Progenitor cell of endocrine pancreas (in vitro differentiated cells): ENCODE measurements around the gene MAPKAPK5. TPM values are rescaled to one million over a fixed set of nuclear protein-coding genes. Genes with fewer than 3 reads are reported as not detected.
A peak's percentile ranks its signal among the peaks of the same experiment; 100 is the strongest.

Experiments used
- DNase-seq: peaks from one replicate; pipeline ENCODE4 v3.0.0; 2021; ENCODE audit warnings: low spot score; ENCODE audit not compliant: unreplicated experiment
- H3K27ac Mint-ChIP-seq: 2 replicates; pipeline ENCODE4 v1.8.0; 2021; ENCODE audit warnings: mild to moderate bottlenecking, moderate library complexity, mixed read lengths
- H3K27me3 Mint-ChIP-seq: 2 replicates; pipeline ENCODE4 v1.8.0; 2021; ENCODE audit warnings: mixed read lengths
- H3K36me3 Mint-ChIP-seq: 2 replicates; pipeline ENCODE4 v1.8.0; 2022; ENCODE audit warnings: mixed read lengths; ENCODE audit not compliant: insufficient read depth
- H3K4me1 Mint-ChIP-seq: 2 replicates; pipeline ENCODE4 v1.8.0; 2021; ENCODE audit warnings: low read depth, mixed read lengths
- H3K4me3 Mint-ChIP-seq: 2 replicates; pipeline ENCODE4 v1.8.0; 2021; ENCODE audit warnings: low read depth, mild to moderate bottlenecking, moderate library complexity, mixed read lengths
- H3K9me3 Mint-ChIP-seq: 2 replicates; pipeline ENCODE4 v1.8.0; 2021; ENCODE audit warnings: low read depth, mixed read lengths
- long read RNA-seq: library from polyadenylated mRNA; unstranded; transcript quantifications from one replicate; pipeline ENCODE4 v2.0.0, GENCODE V29; 2020
- total RNA-seq: library from RNA; stranded (reverse); gene quantifications from 2 replicates; pipeline ENCODE4 v1.2.1, GENCODE V29; 2021
- TF ChIP-seq, protein P1 (sequence below): fragments of 200-600 bp; sonication (generic); IDR thresholded peaks from one replicate; pipeline ENCODE4 v1.5.0; 2021; ENCODE audit warnings: antibody characterized with exemption, mild to moderate bottlenecking; ENCODE audit not compliant: unreplicated experiment

Gene MAPKAPK5, protein sequence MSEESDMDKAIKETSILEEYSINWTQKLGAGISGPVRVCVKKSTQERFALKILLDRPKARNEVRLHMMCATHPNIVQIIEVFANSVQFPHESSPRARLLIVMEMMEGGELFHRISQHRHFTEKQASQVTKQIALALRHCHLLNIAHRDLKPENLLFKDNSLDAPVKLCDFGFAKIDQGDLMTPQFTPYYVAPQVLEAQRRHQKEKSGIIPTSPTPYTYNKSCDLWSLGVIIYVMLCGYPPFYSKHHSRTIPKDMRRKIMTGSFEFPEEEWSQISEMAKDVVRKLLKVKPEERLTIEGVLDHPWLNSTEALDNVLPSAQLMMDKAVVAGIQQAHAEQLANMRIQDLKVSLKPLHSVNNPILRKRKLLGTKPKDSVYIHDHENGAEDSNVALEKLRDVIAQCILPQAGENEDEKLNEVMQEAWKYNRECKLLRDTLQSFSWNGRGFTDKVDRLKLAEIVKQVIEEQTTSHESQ
- total RNA-seq: 71.5 and 78.7 TPM in 2 replicates
- long read RNA-seq, full-length matches to known transcripts: 2 of 5 reads
- long read RNA-seq, partial matches to known transcripts: 2 of 5 reads
- long read RNA-seq, other reads (novel, unspliced or antisense): 1 of 5 reads

DNA sequence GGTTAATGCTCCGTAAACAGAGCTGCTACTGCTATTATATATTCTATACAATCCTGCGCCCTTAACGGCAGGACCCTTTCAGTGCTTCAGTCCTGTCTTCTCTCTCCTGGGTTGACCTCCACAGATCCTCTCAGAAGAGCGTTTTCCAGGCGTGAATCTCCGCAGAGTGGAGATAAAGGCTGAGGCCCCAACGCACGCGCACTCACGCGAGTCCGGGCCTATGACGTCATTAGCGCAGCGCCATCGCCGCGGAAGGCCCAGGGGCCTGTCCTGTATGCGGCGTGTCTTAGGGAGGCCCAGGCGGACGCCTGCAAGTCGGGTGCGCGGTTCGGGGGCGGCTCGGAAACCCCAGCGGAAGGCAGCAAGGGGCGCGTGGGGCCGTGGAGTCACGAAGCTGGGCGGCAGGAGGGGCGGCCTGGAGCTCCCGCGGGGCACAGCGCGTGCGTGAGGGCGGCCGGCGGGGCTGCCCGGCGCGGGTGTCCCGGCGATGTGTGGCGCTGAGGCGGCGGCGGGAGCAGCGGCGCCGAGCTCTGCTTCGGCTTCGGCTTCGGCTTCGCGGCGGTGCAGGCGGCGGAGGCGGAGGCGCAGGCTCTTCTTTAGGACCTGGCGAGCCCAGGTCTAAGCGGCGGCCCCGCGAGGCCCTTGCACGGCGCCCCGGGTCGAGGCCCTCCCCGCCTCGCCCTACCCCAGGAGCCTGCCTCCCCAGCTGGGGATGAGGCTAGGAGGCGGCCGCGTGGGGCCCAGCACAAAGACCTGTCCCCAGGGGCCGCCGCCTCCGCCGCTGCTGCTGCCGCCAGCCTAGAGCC lies at the start of gene MAPKAPK5:
MAPKAPK5 (plus strand) TSS at position 479 of the 806 bp plus-strand sequence. CDS start 506 bp downstream, outside the sequence.
- Mint-ChIP-seq H3K36me3 (peaks cover 7% of the 10 kb centered on the region), H3K27ac (peak within 1 kb of the TSS; percentile 99), H3K4me3 (peak within 1 kb of the TSS; percentile 97), H3K9me3 (no peaks in the 10 kb centered on the region), H3K4me1 (peaks cover 35% of the 10 kb centered on the region), H3K27me3 (no peaks in the 10 kb centered on the region)
- TF ChIP-seq, protein P1, sequence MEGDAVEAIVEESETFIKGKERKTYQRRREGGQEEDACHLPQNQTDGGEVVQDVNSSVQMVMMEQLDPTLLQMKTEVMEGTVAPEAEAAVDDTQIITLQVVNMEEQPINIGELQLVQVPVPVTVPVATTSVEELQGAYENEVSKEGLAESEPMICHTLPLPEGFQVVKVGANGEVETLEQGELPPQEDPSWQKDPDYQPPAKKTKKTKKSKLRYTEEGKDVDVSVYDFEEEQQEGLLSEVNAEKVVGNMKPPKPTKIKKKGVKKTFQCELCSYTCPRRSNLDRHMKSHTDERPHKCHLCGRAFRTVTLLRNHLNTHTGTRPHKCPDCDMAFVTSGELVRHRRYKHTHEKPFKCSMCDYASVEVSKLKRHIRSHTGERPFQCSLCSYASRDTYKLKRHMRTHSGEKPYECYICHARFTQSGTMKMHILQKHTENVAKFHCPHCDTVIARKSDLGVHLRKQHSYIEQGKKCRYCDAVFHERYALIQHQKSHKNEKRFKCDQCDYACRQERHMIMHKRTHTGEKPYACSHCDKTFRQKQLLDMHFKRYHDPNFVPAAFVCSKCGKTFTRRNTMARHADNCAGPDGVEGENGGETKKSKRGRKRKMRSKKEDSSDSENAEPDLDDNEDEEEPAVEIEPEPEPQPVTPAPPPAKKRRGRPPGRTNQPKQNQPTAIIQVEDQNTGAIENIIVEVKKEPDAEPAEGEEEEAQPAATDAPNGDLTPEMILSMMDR: no peak
- peak; percentile 94 for DNase-seq

DNA sequence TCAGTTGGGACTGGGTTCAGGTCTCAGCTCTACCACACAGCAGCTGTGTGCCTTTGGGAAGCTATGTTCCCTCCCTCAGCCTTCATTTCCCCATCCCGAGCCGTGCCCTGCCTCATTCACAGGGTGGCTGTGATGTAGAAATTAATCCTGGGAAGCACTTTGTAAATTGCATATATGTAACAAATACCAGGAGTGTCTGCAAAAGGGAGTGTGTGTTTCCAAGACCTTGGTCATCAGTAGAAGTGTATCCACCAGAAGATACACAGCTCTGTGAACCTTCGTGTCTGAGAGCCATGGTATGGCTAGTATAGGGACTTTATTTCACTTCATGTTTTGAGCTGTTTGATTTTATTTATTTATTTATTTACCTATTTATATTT lies 49.2 kb upstream of the MAPKAPK5 start:
- DNase-seq: no peak
- H3K27ac Mint-ChIP-seq: no peak overlapping the region

DNA sequence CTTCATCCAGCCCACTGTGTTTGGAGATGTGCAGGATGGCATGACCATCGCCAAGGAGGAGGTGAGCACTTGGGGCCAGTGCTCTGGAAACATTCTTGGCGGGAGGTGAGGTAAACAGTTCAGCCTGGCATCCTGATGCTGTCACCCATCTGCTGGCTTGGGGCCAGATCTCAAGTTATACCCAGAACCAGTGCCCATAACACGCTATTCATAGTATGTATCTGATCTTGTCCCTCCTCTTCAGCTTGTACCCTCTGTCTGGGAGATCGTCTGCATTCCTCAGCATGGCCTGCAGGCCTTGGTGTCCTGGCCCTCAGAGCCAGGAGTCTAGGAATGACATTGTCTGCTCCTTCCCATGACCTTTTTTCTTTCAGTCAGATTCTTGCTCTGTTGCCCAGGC lies 43.8 kb upstream of the MAPKAPK5 start:
- no peaks in the 10 kb centered on the region for H3K4me1 Mint-ChIP-seq
- H3K27me3 Mint-ChIP-seq: no peaks in the 10 kb centered on the region
- H3K27ac Mint-ChIP-seq: no peak overlapping the region
- TF ChIP-seq, protein P1: no peak
- peaks cover 25% of the 10 kb centered on the region for H3K36me3 Mint-ChIP-seq
- no peak for DNase-seq
- no peak overlapping the region for H3K4me3 Mint-ChIP-seq
- no peaks in the 10 kb centered on the region for H3K9me3 Mint-ChIP-seq

More for the DNA sequence above, 49.2 kb upstream of the MAPKAPK5 start:
- H3K27me3 Mint-ChIP-seq: no peaks in the 10 kb centered on the region
- H3K9me3 Mint-ChIP-seq: no peaks in the 10 kb centered on the region
- TF ChIP-seq, protein P1: no peak
- no peak overlapping the region for H3K4me3 Mint-ChIP-seq
- no peaks in the 10 kb centered on the region for H3K4me1 Mint-ChIP-seq
- H3K36me3 Mint-ChIP-seq: peaks cover 14% of the 10 kb centered on the region

GRCh38 chr12:111799758-111800157 lies 42.3 kb upstream of the MAPKAPK5 start:
- Mint-ChIP-seq H3K4me1 (no peaks in the 10 kb centered on the region), H3K27ac (no peak overlapping the region), H3K9me3 (no peaks in the 10 kb centered on the region), H3K27me3 (no peaks in the 10 kb centered on the region), H3K36me3 (peaks cover 20% of the 10 kb centered on the region), H3K4me3 (no peak overlapping the region)
- TF ChIP-seq, protein P1: no peak
- no peak for DNase-seq

DNA sequence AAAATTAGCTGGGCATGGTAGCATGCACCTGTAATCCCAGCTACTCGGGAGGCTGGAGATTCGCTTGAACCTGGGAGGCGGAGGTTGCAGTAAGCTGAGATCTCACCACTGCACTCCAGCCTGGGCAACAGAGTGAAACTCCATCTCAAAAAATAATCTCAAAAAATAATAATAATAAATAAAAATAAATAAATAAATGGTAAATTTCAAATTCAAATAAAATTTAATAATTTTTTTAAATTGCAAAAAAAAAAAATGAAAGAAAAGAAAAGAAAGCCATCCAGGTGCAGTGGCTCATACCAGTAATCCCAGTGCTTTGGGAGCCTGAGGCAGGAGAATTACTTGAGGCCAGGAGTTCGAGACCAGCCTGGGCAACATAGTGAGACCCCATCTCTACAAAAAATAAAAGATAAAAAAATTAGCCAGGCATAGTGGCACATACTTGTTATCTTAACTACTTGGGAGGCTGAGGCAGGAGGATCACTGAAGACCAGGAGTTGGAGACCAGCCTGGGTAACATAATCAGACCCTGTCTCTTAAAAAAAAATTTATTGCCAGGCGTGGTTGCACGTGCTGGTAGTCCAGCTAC lies 38.9 kb upstream of the MAPKAPK5 start:
- Mint-ChIP-seq H3K36me3 (peaks cover 13% of the 10 kb centered on the region), H3K27me3 (no peaks in the 10 kb centered on the region), H3K4me1 (no peaks in the 10 kb centered on the region), H3K27ac (no peak overlapping the region), H3K4me3 (no peak overlapping the region), H3K9me3 (no peaks in the 10 kb centered on the region)
- DNase-seq: no peak
- TF ChIP-seq, protein P1: no peak
